MM.1S (cell line): Measurements from ENCODE around the gene INPP4B.

Experiments used
- DNase-seq: peaks from one replicate; pipeline ENCODE4 v3.0.0-alpha.2; 2015
- H2AFZ ChIP-seq: fragments of 300-600 bp; sonication (generic); 2 replicates; pipeline ENCODE4 v1.6.0; 2016; ENCODE audit warnings: antibody characterized with exemption, low read length
- H3F3A ChIP-seq: fragments of 300-600 bp; sonication (generic); 2 replicates; pipeline ENCODE4 v1.6.1; 2016; ENCODE audit warnings: mild to moderate bottlenecking, antibody characterized with exemption, low read length, moderate library complexity, mixed read lengths; ENCODE audit not compliant: insufficient read depth
- H3K27ac ChIP-seq: fragments of 300-600 bp; sonication (generic); 2 replicates; pipeline ENCODE4 v1.5.1; 2016; ENCODE audit warnings: mild to moderate bottlenecking, low read length
- H3K27me3 ChIP-seq: fragments of 300-600 bp; sonication (generic); replicated peaks from 2 replicates; pipeline ENCODE4 v1.6.0; 2016; ENCODE audit warnings: low read length; ENCODE audit not compliant: insufficient read depth
- H3K36me3 ChIP-seq: fragments of 300-600 bp; sonication (generic); replicated peaks from 2 replicates; pipeline ENCODE4 v1.6.1; 2016; ENCODE audit warnings: mild to moderate bottlenecking, low read length, mixed read lengths; ENCODE audit not compliant: insufficient read depth
- H3K4me1 ChIP-seq: fragments of 300-600 bp; sonication (generic); 2 replicates; pipeline ENCODE4 v1.6.1; 2016; ENCODE audit warnings: low read length, mixed read lengths
- H3K4me2 ChIP-seq: fragments of 300-600 bp; sonication (generic); 2 replicates; pipeline ENCODE4 v1.6.0; 2016; ENCODE audit warnings: low read depth, low read length
- H3K4me3 ChIP-seq: fragments of 300-600 bp; sonication (generic); 2 replicates; pipeline ENCODE4 v1.5.1; 2016; ENCODE audit warnings: low read length, mixed read lengths
- H3K79me2 ChIP-seq: fragments of 300-600 bp; sonication (generic); 2 replicates; pipeline ENCODE4 v1.6.1; 2016; ENCODE audit warnings: mixed run types, low read length, mixed read lengths
- H3K9ac ChIP-seq: fragments of 300-600 bp; sonication (generic); 2 replicates; pipeline ENCODE4 v1.6.1; 2016; ENCODE audit warnings: low read length, mixed read lengths
- H3K9me2 ChIP-seq: fragments of 300-600 bp; sonication (generic); replicated peaks from 2 replicates; pipeline ENCODE4 v1.6.1; 2016; ENCODE audit warnings: mild to moderate bottlenecking, low read length, mixed read lengths; ENCODE audit not compliant: insufficient read depth
- H3K9me3 ChIP-seq: fragments of 300-600 bp; sonication (generic); replicated peaks from 2 replicates; pipeline ENCODE4 v1.6.1; 2016; ENCODE audit warnings: mild to moderate bottlenecking, low read length, mixed read lengths; ENCODE audit not compliant: insufficient read depth
- H4K20me1 ChIP-seq: fragments of 300-600 bp; sonication (generic); 2 replicates; pipeline ENCODE4 v1.6.1; 2016; ENCODE audit warnings: mild to moderate bottlenecking, low read length, moderate library complexity, mixed read lengths; ENCODE audit not compliant: insufficient read depth
- CTCF ChIP-seq: fragments of 300-600 bp; sonication (generic); IDR thresholded peaks from 2 replicates; pipeline ENCODE4 v1.5.1; 2016; ENCODE audit warnings: antibody characterized with exemption, low read length, mixed read lengths
- EZH2 ChIP-seq: fragments of 300-600 bp; sonication (generic); optimal IDR thresholded peaks from 2 replicates; pipeline ENCODE3; 2017; ENCODE audit warnings: low read depth, mild to moderate bottlenecking, antibody characterized with exemption, low read length, mixed read lengths
- EZH2phosphoT487 ChIP-seq: fragments of 300-600 bp; sonication (generic); IDR thresholded peaks from 2 replicates; pipeline ENCODE4 v1.6.1; 2018; ENCODE audit warnings: antibody characterized with exemption, low read length

The INPP4B gene

GRCh38 chr4:142572071-142572470, 274.0 kb downstream of the INPP4B start:
- H3K4me1 ChIP-seq = peaks cover 25% of the 10 kb centered on the region
- no peaks in the 10 kb centered on the region for H3K9me3 ChIP-seq
- no peaks in the 10 kb centered on the region for H4K20me1 ChIP-seq
- peak overlapping the region; percentile 24; the same call in 1 of the 2 replicates for H3K27ac ChIP-seq
- H3F3A ChIP-seq = peaks cover 4% of the 10 kb centered on the region; the same call in 1 of the 2 replicates
- no peaks in the 10 kb centered on the region for H3K27me3 ChIP-seq
- H3K79me2 ChIP-seq = no peaks in the 10 kb centered on the region
- DNase-seq = peak; percentile 76
- H3K9me2 ChIP-seq = no peaks in the 10 kb centered on the region
- H3K36me3 ChIP-seq = no peaks in the 10 kb centered on the region
- no peak overlapping the region for H3K9ac ChIP-seq
- no peak overlapping the region for H2AFZ ChIP-seq
- TF ChIP-seq EZH2 = no peak
- H3K4me2 ChIP-seq = 0 out of 2 replicates have a peak overlapping the region, but pooled peaks have one; percentile 8
- no peak overlapping the region for H3K4me3 ChIP-seq

GRCh38 chr4:142567620-142568451, 278.3 kb downstream of the INPP4B start:
- Histone ChIP-seq H3K79me2 (no peaks in the 10 kb centered on the region), H3F3A (peaks cover 4% of the 10 kb centered on the region; the same call in 1 of the 2 replicates), H3K4me3 (no peak overlapping the region; the same call in 1 of the 2 replicates), H3K27ac (no peak overlapping the region; the same call in 1 of the 2 replicates), H3K4me2 (peak overlapping the region; percentile 35), H3K36me3 (no peaks in the 10 kb centered on the region), H3K27me3 (no peaks in the 10 kb centered on the region), H3K9me2 (no peaks in the 10 kb centered on the region), H3K4me1 (peaks cover 25% of the 10 kb centered on the region), H3K9me3 (no peaks in the 10 kb centered on the region), H2AFZ (no peak overlapping the region; the same call in 1 of the 2 replicates), H3K9ac (no peak overlapping the region), H4K20me1 (no peaks in the 10 kb centered on the region)
- TF ChIP-seq EZH2phosphoT487 = no peak
- TF ChIP-seq EZH2 = no peak
- no peak for TF ChIP-seq CTCF
- DNase-seq = peak; percentile 85

GRCh38 chr4:142567199-142567598, 278.9 kb downstream of the INPP4B start:
- no peaks in the 10 kb centered on the region for H3K27me3 ChIP-seq
- H3K9me3 ChIP-seq = no peaks in the 10 kb centered on the region
- no peaks in the 10 kb centered on the region for H3K79me2 ChIP-seq
- no peak overlapping the region for H2AFZ ChIP-seq
- peaks cover 21% of the 10 kb centered on the region for H3K4me1 ChIP-seq
- H3K4me3 ChIP-seq = no peak overlapping the region
- DNase-seq = no peak
- no peaks in the 10 kb centered on the region for H4K20me1 ChIP-seq
- H3K9me2 ChIP-seq = no peaks in the 10 kb centered on the region
- H3F3A ChIP-seq = peaks cover 4% of the 10 kb centered on the region; the same call in 1 of the 2 replicates
- H3K9ac ChIP-seq = no peak overlapping the region
- no peak overlapping the region for H3K27ac ChIP-seq
- no peaks in the 10 kb centered on the region for H3K36me3 ChIP-seq
- TF ChIP-seq EZH2 = no peak
- H3K4me2 ChIP-seq = no peak overlapping the region

- Histone ChIP-seq H3K9me3 (no peaks in the 10 kb centered on the region), H3K79me2 (no peaks in the 10 kb centered on the region), H3F3A (no peaks in the 10 kb centered on the region), H3K4me1 (peaks cover 17% of the 10 kb centered on the region), H3K9me2 (no peaks in the 10 kb centered on the region), H3K4me2 (no peak overlapping the region), H3K27me3 (no peaks in the 10 kb centered on the region), H3K36me3 (no peaks in the 10 kb centered on the region), H4K20me1 (no peaks in the 10 kb centered on the region), H3K4me3 (no peak overlapping the region), H3K9ac (no peak overlapping the region), H2AFZ (no peak overlapping the region), H3K27ac (no peak overlapping the region)
- DNase-seq = no peak
- no peak for TF ChIP-seq EZH2
- TF ChIP-seq CTCF = no peak
- no peak for TF ChIP-seq EZH2phosphoT487
Observed at GRCh38 chr4:142566777-142567176, 279.3 kb downstream of the INPP4B start.
